HL-60 (cell line): Measurements from ENCODE around the gene DLEU7.

Source experiments
- POLR2AphosphoS5 ChIP-seq: IDR thresholded peaks from 2 replicates; pipeline ENCODE4 v1.6.1; 2012; ENCODE audit warnings: low read depth
- TF ChIP-seq, protein P1 (sequence below): IDR thresholded peaks from one replicate; pipeline ENCODE4 v1.5.1; 2011; ENCODE audit warnings: low read length, control low read depth, inconsistent platforms; ENCODE audit not compliant: insufficient read depth
- TF ChIP-seq, protein P2 (sequence below): IDR thresholded peaks from 2 replicates; pipeline ENCODE4 v1.6.1; 2012; ENCODE audit warnings: low read depth; ENCODE audit not compliant: insufficient replicate concordance

DNA sequence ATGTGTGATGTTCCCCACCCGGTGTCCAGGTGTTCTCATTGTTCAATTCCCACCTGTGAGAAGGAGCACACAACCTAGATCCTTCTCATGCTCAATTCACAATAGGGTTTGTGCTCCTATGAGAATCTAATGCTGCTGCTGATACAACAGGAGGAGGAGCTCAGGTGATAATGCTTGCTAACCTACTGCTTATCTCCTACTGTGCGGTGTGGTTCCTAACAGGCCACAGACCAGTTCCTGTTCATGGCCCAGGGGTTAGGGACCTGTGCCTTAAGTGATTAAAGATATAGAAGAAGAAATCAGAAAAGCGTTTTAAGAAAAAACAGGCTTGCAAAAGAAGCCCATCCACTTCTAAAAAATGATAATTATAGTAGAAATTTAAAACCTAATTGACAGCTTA, 17.5 kb downstream of the DLEU7 start:
- TF ChIP-seq, protein P1, sequence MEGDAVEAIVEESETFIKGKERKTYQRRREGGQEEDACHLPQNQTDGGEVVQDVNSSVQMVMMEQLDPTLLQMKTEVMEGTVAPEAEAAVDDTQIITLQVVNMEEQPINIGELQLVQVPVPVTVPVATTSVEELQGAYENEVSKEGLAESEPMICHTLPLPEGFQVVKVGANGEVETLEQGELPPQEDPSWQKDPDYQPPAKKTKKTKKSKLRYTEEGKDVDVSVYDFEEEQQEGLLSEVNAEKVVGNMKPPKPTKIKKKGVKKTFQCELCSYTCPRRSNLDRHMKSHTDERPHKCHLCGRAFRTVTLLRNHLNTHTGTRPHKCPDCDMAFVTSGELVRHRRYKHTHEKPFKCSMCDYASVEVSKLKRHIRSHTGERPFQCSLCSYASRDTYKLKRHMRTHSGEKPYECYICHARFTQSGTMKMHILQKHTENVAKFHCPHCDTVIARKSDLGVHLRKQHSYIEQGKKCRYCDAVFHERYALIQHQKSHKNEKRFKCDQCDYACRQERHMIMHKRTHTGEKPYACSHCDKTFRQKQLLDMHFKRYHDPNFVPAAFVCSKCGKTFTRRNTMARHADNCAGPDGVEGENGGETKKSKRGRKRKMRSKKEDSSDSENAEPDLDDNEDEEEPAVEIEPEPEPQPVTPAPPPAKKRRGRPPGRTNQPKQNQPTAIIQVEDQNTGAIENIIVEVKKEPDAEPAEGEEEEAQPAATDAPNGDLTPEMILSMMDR, result no peak
- TF ChIP-seq POLR2AphosphoS5, result no peak
- TF ChIP-seq, protein P2, sequence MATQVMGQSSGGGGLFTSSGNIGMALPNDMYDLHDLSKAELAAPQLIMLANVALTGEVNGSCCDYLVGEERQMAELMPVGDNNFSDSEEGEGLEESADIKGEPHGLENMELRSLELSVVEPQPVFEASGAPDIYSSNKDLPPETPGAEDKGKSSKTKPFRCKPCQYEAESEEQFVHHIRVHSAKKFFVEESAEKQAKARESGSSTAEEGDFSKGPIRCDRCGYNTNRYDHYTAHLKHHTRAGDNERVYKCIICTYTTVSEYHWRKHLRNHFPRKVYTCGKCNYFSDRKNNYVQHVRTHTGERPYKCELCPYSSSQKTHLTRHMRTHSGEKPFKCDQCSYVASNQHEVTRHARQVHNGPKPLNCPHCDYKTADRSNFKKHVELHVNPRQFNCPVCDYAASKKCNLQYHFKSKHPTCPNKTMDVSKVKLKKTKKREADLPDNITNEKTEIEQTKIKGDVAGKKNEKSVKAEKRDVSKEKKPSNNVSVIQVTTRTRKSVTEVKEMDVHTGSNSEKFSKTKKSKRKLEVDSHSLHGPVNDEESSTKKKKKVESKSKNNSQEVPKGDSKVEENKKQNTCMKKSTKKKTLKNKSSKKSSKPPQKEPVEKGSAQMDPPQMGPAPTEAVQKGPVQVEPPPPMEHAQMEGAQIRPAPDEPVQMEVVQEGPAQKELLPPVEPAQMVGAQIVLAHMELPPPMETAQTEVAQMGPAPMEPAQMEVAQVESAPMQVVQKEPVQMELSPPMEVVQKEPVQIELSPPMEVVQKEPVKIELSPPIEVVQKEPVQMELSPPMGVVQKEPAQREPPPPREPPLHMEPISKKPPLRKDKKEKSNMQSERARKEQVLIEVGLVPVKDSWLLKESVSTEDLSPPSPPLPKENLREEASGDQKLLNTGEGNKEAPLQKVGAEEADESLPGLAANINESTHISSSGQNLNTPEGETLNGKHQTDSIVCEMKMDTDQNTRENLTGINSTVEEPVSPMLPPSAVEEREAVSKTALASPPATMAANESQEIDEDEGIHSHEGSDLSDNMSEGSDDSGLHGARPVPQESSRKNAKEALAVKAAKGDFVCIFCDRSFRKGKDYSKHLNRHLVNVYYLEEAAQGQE, result no peak
